Forelimb muscle (tissue), 1 donor: ENCODE measurements around the gene TMEM8B. TPM values are rescaled to one million over a fixed set of nuclear protein-coding genes. Genes with fewer than 3 reads are reported as not detected.

Experiments
- DNase-seq: peaks from one replicate; pipeline ENCODE4 v3.0.0-alpha.2; 2013; ENCODE audit warnings: low read depth
- polyA plus RNA-seq: library from polyadenylated mRNA; unstranded; fragments of 120-200 nt; gene quantifications from one replicate; pipeline ENCODE4 v1.2.1, GENCODE V29; 2013; ENCODE audit not compliant: insufficient read length

The TMEM8B gene
- polyA plus RNA-seq, 1 donor = 20.3 TPM

DNA sequence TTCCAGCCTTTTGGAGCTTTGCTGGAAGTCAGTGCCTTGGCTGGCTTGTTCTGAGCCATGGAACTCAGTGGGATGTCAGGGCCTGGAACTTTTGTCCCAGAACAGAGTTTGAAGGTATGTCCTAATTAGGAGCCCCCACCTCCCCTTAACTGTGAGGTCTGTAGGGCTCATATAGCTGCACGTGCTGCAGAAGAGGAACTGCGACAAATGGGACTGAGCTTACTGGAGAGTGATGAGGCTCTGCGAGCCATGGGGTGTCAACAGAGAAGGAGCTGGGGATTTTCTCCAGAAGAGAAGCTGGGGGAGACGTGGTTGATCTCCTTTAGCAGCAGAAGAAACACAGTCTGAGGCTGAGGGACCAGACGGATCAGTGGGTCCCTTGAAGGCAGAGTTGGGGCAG, 10.9 kb downstream of the TMEM8B start:
- no peak for DNase-seq

DNA sequence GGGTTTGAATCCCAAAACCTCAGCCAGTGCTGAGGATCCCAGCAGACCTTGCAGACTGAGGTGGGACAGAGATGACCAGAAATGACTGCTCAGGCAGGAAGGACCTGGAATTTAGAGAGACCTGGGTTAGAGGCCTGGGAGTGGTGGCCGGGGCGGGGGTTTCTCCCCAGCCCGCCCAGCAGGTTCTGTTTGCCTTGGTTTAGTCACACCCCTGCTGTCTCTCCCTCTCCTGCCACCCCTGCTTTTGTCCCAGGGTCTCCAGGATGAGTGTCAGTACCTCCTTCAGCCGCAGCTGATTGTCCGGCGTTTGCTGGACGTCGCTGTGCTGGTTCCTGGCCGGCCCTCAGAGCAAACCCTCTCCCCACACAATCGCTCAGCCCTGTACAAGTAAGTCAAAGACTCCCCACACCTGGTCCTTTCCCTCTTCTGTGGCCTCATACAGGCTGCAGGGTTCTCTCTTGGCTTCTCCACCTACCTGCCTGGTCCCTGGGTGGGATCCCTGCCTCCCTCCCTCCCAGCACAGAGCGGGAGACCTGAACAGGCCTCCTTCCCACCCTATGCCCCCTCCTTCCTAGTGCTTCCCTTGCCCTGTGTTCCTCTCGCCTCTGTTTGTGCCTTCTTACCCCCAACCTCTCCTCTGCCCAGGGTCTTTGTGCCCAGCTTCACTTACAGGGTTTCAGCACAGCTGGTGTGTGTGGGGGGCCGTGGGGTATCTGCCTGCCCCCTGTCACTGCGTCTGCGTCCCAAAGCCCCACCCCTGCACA, 12.0 kb downstream of the TMEM8B start:
- DNase-seq = no peak

DNA sequence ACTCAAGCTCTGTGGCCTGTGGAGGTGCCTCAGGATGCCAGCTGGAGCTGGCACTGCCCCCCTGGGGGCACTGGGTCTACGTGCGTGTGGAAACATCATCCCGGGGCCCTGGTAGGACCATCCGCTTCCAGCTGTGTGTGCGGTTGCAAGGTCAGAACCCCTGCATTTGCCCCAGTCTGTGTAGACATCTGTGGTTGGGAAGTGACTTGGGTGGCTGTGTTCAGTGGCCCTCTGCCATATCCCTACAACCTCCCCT, 12.5 kb downstream of the TMEM8B start:
- no peak for DNase-seq

DNA sequence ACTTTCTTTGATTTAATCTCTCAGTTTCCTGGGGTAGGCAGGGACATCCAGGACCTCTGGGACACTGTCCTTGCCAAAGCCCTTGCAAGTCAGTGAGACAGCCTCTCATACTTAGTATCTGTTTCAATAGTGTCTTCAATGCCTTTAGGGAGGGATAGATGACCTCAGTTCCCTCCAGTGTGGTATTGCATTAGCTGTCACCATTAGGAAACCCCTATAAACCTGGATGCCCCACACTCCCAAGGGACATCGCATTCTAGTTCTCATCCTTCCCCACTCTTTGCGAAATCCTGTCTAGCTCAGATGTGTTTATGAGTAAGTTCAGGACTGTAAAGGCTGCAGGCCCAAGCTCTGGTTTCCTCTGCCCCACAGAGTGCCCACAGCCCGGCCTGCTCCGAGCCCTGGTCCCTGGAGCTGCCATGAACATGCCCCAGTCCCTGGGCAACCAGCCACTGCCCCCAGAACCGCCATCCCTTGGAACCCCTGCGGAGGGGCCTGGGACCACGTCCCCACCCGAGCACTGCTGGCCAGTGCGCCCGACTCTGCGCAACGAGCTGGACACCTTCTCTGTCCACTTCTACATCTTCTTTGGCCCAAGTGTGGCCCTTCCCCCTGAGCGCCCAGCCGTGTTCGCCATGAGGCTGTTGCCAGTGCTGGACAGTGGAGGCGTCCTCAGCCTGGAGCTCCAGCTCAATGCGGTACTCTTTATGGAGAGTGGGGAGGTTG, 13.2 kb downstream of the TMEM8B start:
- no peak for DNase-seq

DNA sequence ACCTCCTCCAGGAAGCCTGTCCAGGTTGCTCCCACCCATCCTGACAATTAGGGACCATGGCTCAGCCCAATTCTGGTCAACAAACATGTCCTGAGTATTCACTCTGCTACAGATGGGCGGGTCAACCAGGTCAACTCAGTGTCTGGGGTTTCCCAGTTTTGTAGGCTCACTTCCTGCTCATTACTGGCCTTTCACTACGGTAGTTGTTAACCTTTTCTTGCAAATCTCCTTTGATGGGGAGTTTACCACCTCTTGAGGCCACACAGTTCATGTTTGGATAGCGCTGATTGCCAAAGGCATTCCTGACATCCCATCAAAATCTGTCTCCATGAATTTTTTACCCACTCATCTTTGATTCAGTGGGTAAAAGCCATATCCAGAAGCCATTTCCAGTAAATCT, 13.8 kb downstream of the TMEM8B start:
- no peak for DNase-seq

DNA sequence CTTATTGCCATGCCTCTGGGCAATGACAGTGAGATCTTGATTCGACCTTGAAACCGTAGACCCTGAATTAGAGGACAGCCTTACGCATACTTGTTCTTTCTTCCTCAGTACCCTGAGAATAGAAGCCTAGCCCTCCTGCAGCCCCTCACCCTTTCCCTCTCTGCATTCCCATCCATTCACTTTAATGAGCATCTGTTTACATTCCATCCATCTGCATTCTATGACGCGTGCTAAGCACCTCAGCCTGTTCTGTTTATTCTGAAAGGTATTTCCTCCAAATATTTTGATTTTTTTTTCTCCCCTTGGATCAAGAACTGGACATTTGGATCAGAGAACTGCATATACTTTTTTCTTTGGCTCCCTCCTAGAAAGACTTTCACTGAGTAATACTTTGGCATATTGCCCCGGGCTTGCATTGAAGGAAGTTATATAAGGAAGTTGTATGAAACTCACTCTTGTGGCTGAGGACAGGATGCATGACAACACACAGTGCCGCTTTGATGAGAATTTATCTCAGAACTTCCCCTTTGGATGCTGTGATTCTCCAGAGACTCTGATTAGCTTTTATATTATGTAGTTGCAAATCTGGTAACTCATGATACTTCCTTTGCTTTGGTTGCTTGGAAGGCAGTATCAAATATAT, 15.7 kb downstream of the TMEM8B start:
- peak; percentile 91 for DNase-seq

DNA sequence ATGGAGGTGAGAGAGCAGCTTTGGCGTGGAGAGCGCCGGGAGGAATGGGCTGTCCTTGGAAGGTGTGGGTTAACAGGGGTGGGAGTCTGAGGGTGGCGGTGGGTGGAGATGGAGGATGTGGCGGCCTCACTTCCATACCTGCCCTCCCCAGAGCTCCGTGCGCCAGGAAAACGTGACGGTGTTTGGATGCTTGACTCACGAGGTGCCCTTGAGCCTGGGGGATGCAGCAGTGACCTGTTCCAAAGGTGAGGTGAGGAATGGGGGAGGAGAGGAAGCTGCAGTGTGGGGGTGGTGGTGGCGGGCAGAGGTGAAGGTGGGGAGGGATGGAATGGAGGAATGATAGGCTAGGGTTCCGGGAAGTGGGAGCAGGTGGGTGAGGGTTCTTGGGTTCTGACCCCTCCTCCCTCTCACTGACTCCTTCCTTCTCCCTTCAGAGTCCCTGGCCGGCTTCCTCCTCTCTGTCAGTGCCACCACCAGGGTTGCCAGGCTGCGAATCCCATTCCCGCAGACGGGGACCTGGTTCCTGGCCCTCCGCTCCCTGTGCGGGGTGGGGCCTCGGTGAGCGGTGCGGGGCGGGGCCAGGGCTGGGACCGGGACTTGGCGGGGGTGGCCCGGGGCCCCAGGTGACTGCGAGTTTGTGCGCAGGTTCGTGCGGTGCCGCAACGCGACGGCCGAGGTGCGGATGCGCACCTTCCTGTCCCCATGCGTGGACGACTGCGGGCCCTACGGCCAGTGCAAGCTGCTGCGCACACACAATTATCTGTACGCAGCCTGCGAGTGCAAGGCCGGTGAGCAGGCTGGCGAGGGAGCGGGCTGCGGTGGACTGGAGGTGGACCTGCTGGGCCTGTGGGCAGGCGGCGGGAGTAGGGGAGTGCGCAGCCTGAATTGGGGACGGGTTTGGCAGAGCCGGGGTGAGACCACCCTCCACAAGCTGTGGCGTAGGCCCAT, 17.1 kb downstream of the TMEM8B start:
- DNase-seq = no peak

DNA sequence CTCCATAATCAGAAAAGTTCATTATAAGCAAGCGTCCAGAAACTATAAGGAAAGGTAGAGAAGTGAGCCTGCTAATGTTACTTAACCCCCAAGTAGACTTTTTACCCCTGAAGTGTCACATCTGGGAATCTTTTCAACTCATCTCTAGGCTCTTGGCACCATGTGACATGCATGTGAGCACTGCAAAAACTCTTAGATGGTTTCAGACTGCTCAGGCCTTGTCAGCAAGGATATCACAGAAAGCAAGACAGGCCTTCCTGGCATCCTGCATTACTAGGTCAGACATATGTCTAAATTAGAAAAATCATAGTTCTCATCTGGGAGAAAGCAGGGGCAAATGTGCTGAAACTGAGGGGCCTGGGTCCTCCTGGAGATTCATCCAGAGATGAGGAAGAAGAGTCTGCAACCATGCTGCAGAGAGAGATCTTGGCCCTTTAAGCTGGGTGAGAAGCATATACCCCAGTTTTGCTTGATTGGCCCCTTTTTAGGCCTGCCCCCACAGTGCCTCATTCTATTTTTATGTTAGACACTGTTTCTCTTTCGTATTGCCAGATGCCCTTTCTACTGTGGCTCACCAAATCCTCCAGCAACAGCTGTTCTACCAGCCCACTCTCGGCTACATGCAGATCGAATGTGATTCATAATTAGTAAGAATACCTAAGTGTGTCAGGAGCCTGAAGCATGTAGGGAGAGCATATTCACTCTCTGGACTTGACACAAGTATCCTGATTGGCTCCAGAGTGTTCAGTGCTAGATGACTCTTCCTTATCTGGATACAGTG, 19.0 kb downstream of the TMEM8B start:
- DNase-seq = no peak

DNA sequence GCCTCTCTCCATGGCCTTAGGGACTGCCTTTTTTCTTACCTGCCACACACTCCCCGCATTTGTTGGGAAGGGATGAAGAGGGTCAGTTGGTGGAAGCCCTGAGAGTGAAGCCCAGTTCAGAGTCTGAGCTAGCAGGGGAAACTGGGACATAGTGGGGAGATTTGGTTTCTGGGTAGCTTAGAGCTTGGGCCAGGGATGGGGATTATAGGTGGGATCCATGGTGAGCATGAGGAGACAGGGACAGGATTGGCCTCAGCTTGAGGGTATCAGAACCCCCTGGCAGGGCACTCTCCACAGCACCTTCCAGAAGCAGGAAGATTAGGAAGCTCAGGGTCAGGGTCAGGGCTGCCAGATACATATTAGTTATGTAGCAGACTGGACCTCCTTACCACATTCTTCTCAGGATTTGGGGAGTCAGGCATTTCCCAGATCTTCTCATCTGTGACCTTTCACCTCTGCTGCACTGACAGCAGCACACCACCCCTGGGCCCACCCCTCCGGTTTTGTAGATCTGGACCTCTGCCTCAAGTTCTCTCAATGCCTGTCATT, 23.3 kb downstream of the TMEM8B start:
- no peak for DNase-seq

DNA sequence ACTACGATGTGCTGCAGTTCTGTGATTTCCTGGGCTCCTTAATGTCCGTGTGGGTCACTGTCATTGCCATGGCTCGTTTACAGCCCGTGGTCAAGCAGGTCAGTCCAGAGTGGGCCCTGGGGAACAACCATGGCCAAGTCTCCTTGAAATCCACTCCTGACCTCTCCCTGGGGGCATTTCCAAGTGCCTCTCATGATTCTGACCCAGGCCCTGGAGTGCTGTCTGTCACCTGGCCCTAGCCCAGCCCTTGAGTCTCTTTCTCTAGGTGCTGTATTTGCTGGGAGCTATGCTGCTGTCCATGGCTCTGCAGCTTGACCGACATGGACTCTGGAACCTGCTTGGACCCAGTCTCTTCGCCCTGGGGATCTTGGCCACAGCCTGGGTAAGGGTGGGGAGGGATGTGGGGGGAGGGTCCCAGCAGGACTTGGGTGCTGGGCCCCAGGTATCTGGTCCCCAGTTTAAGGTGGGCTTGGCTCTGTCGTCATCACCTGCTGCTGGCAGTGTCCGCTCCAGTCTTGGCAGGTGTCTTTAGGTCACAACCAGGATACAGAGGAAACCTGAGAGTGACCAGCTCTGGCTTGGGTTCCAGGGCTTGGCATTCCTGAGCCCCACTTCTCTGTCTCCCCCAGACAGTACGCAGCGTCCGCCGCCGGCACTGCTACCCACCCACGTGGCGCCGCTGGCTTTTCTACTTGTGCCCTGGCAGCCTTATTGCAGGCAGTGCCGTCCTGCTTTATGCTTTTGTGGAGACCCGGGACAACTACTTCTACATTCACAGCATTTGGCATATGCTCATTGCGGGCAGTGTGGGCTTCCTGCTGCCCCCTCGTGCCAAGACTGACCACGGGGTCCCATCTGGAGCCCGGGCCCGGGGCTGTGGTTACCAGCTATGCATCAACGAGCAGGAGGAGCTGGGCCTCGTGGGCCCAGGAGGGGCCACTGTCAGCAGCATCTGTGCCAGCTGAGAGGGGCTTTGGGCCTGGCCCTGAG, 24.1 kb downstream of the TMEM8B start:
- DNase-seq = no peak

DNA sequence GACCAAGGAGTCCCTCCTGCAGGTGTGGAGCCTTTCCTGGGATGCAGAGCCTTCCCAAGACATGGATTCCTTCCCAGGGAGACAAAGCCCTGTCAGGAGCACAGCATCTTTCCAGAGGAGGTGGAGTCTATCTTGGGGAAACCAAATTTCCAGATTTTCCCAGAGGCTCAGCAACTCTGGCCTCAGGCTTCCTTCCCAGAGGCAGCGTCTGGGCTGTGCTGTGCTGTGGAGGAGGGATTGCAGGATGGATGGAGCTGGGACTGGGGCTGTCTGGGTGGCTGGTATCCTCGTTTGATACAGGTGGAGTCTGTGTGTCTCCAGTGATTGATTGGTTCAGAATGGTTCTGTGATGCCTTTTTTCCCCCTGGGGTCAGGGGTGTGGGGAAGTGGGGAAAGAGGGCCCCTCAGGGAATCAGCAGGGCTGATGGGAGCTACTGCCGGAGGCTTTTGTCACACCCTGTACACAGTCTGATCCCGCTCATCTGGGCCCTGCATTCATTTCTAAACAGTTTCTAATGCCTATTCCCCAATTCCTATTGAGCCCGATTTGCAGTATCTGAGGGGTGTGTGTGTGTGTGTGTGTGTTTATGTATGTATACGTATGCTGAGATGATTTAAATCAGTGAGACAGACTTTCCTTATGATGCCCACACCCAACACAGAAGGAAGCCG, 25.2 kb downstream of the TMEM8B start:
- DNase-seq = no peak

DNA sequence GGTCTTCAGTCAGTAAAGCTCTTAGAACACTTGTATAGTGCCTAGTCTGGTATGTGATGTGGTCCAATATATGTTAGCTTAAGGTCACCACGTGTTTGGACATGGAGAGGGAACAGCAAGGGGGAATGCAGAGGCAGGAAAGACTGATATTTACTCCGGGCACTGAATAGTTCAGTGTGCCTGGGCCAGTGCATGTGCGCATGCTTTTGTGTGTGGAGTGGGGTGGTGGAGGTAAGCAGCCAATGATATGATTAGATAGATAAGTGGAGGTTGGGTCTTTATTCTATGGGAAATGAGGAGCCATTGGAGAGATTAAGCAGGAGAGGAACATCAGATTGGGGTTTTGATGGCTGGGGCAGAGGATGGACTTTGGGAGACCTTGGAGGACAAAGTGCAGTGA, 27.2 kb downstream of the TMEM8B start:
- no peak for DNase-seq

DNA sequence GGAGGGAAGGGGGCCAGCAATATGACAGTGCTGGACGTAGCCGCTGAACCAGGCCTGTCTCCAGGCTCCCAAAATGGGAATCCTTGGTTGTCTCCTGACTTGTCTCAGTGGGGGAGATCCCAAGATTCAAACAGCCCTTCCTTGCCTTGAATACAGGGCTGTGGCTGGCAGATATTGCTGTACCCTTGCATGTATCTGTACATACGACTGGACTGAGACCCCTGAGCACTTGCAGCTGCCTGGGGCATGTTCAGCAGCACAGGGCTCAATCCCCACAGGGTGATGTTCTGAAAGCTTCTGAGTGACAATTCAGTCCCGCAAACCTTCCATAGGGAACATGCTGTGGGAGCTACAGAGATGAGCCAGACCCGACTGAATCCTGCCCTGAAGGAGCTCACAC, 27.9 kb downstream of the TMEM8B start:
- DNase-seq = no peak

DNA sequence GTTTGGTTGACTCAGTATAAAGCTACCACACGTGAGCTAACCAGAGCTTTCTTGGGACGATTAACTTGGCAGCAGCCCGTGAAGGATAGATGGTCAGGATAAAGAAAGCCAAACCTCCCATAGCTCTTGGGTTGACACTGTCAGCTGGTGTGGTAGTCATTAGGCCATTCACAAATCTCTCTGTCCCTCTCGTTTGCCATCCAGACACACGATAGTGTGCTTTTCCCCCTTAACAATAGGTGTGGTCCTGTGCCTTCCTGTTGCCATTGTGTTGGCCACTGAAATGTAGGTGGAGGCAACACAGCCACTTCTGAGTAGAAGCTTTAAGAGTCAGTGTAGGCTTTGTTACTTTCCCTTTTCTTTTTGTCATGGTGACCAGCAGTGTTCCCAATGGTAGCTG, 29.4 kb downstream of the TMEM8B start:
- no peak for DNase-seq

DNA sequence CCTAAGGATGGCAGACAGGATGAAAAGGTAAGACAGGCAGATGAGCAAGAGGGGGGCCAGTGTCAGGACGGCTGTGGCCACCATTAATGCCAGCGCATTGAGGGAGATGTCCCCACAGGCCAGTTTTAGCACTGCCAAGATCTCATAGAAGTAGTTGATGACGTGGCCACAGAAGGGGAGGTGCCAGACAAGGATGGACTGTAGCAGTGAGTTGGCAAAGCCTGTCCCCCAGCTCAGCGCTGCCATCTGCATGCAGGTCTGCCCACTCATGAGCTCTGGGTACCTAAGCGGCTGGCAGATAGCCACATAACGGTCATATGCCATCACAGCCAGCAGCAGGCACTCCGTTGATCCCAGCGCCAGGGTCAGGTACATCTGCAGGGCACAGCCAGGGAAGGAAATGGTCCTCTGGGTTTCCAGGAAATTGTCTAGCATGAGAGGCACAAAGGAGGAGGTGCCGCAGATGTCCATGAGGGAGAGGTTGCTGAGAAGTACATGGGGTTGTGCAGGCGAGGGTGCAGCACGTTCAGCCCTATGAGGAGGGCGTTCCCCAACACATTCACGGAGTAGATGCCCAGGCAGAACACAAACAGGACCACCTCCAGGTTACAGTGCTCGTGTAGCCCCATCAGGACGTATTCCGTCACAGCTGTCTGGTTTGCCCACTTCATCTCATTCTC, 30.4 kb downstream of the TMEM8B start:
- no peak for DNase-seq

DNA sequence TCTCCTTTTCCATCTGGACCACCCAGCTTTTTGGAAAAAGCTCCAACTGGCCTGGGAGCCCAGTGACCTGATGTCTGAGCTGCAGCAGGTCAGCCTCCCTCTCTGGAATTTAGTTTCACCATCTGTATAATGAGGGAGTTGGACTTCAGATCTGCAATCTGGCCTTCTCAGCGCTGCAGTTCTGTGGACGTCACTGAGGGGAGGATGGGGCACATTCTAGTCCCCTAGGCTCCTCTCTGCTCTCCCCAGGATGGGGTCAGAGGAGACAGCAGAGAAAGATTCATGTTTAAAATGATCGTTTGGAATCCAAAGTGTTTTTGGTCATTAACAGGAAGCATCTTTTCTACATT, 30.9 kb downstream of the TMEM8B start:
- no peak for DNase-seq

DNA sequence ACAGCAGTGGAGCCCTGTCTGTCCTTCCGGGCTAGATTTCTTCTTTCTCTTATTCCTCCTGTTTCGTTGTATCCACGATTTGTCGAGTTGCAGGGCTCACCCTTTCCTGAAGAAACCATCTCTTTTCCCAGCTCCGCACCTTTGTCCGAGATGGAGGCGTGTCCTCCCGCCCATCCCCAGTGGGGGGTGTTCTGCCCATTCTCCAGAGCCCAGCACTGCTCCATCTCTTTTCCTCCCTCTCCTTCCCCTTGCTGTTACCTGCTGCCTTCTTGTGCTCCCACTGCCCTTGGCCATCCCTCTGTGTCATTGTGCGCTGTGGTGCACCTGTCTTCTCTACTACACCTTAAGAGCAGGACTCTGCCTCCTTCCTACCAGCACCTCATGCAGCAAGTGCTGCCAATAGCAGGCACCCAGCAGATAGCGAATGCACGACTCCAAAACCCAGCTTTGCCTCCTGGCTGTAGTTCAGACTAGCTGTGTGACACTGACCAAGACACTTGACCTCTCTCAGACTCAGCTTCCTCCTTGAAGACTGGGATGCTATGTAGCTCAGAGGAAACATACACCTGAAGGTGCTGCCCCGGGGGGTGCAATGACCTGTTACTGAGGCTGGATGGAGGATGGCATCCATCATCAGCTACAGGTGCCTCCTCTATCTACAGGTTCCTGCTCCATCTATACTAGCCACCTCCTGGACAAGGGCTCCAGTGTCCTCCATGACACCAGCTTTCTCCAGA, 32.3 kb downstream of the TMEM8B start:
- no peak for DNase-seq

DNA sequence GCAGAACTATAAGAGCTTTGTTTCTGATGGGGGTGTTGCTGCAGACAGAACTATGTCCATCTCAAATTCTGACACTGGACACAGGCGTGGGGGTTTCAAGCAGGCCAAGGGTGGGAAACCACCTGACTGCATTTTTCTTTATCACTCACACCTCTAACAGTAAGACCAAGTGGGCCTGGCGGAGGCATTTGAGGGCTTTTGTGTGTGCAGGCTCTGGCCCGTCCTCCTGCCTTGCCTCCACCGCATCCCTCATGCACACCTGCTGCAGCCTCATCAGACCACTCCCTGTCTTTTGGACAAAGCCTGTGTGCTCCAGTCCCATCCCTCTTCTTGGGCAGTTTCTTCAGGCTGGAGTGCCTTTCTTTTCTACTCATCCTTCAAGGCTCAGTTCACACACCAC, 33.3 kb downstream of the TMEM8B start:
- DNase-seq = no peak
